ENCODE results near the gene LDLRAD3. TPM values are rescaled to one million over a fixed set of nuclear protein-coding genes. Genes with fewer than 3 reads are reported as not detected.

Gene LDLRAD3
- total and polyA plus RNA-seq, 12 donors: 0.87 to 5.1 (median 1.7) TPM

DNA sequence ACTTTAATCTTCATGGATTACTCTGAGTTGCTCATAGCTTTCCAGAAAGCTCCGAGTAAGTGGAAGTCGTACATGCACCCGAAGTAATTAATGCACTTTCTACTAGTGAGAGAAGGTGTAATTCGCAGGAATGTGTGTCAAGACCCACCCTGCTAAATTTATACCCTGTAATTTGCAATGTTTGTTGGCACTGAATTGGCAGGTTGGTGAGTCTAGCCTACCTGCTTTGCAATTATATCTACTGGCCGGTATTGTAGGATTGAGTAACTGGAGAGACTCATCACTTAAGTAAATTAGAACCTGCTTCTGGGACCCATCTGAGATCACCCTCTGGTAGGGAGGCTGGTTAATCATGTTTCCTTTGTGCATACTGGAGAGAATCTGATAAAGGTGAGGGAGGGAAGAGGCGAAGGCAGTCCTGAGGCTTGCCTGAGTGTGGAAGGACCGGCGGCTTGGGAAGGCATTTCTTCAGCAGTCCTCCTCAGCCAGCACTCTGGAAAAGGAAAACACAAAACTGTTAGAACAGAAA lies 63.3 kb downstream of the LDLRAD3 start:
- Histone ChIP-seq H3K4me1 (peaks cover 0 to 40% (median 15%) of the 10 kb centered on the region in 9 donors), H3K9me3 (peaks cover 0 to 9% (median 0%) of the 10 kb centered on the region in 11 donors), H3K27ac (no peak overlapping the region), H3K27me3 (no peaks in the 10 kb centered on the region), H3K4me3 (no peak overlapping the region), H3K36me3 (no peaks in the 10 kb centered on the region)
- DNase-seq: no peak
- intact Hi-C loops (cut with DNase I): no loop called here
- no peak for ATAC-seq
- TF ChIP-seq, protein P1, sequence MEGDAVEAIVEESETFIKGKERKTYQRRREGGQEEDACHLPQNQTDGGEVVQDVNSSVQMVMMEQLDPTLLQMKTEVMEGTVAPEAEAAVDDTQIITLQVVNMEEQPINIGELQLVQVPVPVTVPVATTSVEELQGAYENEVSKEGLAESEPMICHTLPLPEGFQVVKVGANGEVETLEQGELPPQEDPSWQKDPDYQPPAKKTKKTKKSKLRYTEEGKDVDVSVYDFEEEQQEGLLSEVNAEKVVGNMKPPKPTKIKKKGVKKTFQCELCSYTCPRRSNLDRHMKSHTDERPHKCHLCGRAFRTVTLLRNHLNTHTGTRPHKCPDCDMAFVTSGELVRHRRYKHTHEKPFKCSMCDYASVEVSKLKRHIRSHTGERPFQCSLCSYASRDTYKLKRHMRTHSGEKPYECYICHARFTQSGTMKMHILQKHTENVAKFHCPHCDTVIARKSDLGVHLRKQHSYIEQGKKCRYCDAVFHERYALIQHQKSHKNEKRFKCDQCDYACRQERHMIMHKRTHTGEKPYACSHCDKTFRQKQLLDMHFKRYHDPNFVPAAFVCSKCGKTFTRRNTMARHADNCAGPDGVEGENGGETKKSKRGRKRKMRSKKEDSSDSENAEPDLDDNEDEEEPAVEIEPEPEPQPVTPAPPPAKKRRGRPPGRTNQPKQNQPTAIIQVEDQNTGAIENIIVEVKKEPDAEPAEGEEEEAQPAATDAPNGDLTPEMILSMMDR (IDR thresholded peaks at IDR 0.05): no peak
- WGBS, 2 donors: 93 to 96% methylated on average over 8 of the region's 8 CpGs

DNA sequence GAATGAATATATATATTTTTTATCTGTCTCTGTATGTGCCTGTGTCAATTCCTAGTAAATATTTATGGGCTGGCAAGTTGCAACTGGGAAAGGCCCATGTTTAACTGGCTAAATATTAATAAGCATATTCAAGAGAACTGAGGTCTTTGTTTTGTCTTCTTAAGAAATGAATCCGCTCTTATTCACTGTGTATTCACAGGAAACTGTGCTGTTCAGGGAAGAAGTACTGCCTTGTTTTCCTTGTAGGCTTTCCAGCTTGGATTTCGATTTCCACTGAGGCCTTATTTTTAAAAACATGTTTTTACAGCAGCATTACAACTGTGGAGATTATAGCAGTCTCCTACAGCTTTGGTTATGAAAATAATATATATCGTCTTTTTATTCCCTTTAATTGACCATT lies 64.7 kb downstream of the LDLRAD3 start:
- ATAC-seq (peak in 5 of 8 donors; percentile 46 to 58 (median 52)), DNase-seq (no peak)
- Histone ChIP-seq H3K9me3 (peaks cover 0 to 9% (median 0%) of the 10 kb centered on the region in 11 donors), H3K4me1 (peaks cover 0 to 39% (median 15%) of the 10 kb centered on the region in 9 donors), H3K36me3 (no peaks in the 10 kb centered on the region), H3K4me3 (no peak overlapping the region), H3K27me3 (no peaks in the 10 kb centered on the region), H3K27ac (peak overlapping the region in 7 of 10 donors; percentile 43 to 77 (median 57))
- intact Hi-C loops (cut with DNase I): no loop called here
- TF ChIP-seq, protein P1 (IDR thresholded peaks at IDR 0.05): no peak
- WGBS, 2 donors: 47 to 59% methylated on average over 3 of the region's 3 CpGs

GRCh38 chr11:36009473-36009872 lies 65.6 kb downstream of the LDLRAD3 start:
- TF ChIP-seq, protein P1 (IDR thresholded peaks at IDR 0.05): no peak
- no peak for DNase-seq
- Histone ChIP-seq H3K9me3 (peaks cover 0 to 6% (median 0%) of the 10 kb centered on the region in 11 donors), H3K27me3 (peaks cover 0 to 6% (median 0%) of the 10 kb centered on the region in 7 donors), H3K27ac (peak overlapping the region in 8 of 10 donors; percentile 7 to 77 (median 56)), H3K4me1 (peaks cover 0 to 44% (median 15%) of the 10 kb centered on the region in 9 donors), H3K36me3 (no peaks in the 10 kb centered on the region), H3K4me3 (no peak overlapping the region)
- no peak for ATAC-seq
- WGBS, 2 donors: 63 to 67% methylated on average over 4 of the region's 4 CpGs
- intact Hi-C loops (cut with DNase I): no loop called here

DNA sequence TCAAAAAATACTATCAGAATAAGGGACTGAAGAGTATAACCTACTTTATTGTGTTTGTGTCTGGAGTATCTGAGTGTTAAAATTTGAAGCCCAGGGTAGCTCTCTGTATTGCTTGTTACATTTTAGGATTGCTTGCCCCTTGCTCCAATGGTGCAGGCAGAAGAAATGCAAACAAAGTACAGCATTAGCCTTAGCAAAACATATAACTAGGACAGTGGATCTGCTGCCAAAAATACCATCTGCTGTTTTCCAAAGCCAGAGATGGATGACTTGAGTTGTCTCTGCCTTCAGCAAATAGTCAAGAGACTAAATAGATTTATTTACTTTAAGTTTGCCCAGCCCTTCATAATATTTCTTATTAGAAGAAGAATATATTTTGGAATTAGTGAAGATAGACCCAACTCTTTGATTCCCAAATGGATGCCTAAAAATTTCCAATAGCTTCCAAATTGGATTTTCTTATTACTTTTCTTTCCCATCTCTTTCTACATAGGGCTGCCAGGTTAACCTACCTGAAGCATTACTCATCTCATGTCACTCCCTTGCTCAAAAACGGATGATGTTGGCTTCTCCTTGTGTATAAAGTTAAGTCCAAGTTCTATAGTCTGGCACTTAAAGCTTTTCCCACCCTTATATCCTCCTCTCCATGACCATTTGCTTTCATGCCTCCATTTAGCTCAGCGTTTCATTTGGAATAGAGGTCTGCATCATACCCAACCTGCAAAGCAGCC lies 66.3 kb downstream of the LDLRAD3 start:
- Histone ChIP-seq H3K4me3 (no peak overlapping the region), H3K36me3 (no peaks in the 10 kb centered on the region), H3K9me3 (no peaks in the 10 kb centered on the region), H3K27me3 (peaks cover 0 to 6% (median 0%) of the 10 kb centered on the region in 7 donors), H3K4me1 (peaks cover 0 to 50% (median 20%) of the 10 kb centered on the region in 9 donors), H3K27ac (peak overlapping the region in 5 of 10 donors; percentile 2 to 57 (median 49))
- DNase-seq (no peak), ATAC-seq (peak in 1 of 8 donors; percentile 48)
- TF ChIP-seq, protein P1 (IDR thresholded peaks at IDR 0.05): no peak
- intact Hi-C loops (cut with DNase I): no loop called here
- 82 to 86% methylated on average over 2 of the region's 2 CpGs for WGBS, 2 donors
